ENCODE results near the gene GNE. TPM values are rescaled to one million over a fixed set of nuclear protein-coding genes. Genes with fewer than 3 reads are reported as not detected.

GNE gene
- total and polyA plus RNA-seq, 9 of the 15 experiments (the other 6 are each of a cell fraction or from before 2014, with no cell fraction given), result 5.1 to 18.6 (median 12.0) TPM

DNA sequence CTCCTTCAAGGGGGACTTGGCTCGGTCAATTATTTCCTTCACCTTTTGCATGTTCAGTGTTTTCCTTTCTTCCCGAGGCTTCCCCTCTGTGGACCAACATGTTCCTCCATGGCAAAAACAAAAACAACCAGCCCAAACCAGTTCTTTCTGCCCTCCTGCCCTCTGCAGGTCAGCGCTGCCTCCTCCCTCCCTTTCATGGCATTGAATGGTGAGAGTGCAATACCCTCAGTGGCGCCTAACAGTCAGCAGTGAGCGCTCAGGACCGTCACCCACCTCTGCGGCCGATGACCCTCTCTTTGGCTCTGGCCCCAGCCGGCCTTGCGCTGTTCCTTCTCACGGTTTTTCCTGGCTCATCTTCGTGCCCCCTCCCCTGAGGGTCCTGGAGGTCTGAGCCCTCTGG, 34.4 kb upstream of the GNE start:
- POLR2A ChIA-PET, result no interaction called here
- FAIRE-seq, result no peak

More for the DNA sequence above, 34.4 kb upstream of the GNE start:
- Histone ChIP-seq H3K27me3 (ENCODE audit: control insufficient read depth in 2 of 2, insufficient read depth in 2 of 2, low read length in 2 of 2) (no peaks in the 10 kb centered on the region), H3K9ac (ENCODE audit: insufficient read depth in 1 of 2, low read depth in 2 of 2, low read length in 2 of 2) (no peak overlapping the region), H4K20me1 (replicated peaks; ENCODE audit: control insufficient read depth, insufficient read depth, low read length) (no peaks in the 10 kb centered on the region), H3K4me1 (replicated peaks in 1 of 2; ENCODE audit: control insufficient read depth in 2 of 2, insufficient read depth in 2 of 2, low read length in 2 of 2) (no peaks in the 10 kb centered on the region; a peak in 1 of 5 replicates), H3K4me2 (ENCODE audit: insufficient read depth, low read length) (no peak overlapping the region), H3K79me2 (ENCODE audit: control insufficient read depth, insufficient read depth, low read length) (no peaks in the 10 kb centered on the region), H3K9me1 (ENCODE audit: control insufficient read depth, insufficient read depth, low read length) (no peaks in the 10 kb centered on the region), H3K4me3 (no peak overlapping the region), H3K36me3 (ENCODE audit: control insufficient read depth, insufficient read depth, low read length) (no peaks in the 10 kb centered on the region), H3K27ac (ENCODE audit: extremely low read depth, low read depth, low read length) (no peak overlapping the region), H2AFZ (ENCODE audit: low read depth, low read length) (no peak overlapping the region), H3K9me3 (replicated peaks; ENCODE audit: control insufficient read depth, insufficient read depth, low read depth, low read length) (no peaks in the 10 kb centered on the region)
- DNase-seq (ENCODE audit: extremely low read depth in 1 of 4, low spot score in 3 of 4), result no peak
- no peak for ATAC-seq
- CTCF ChIA-PET (ENCODE audit: low intra/inter-chr PET ratio), result no interaction called here
- intact Hi-C loops (cut with micrococcal nuclease), result no loop called here
- no peak for TF ChIP-seq GABPB1 (CRISPR knock-in tag; IDR thresholded peaks at IDR 0.05)
- TF ChIP-seq, protein P1, sequence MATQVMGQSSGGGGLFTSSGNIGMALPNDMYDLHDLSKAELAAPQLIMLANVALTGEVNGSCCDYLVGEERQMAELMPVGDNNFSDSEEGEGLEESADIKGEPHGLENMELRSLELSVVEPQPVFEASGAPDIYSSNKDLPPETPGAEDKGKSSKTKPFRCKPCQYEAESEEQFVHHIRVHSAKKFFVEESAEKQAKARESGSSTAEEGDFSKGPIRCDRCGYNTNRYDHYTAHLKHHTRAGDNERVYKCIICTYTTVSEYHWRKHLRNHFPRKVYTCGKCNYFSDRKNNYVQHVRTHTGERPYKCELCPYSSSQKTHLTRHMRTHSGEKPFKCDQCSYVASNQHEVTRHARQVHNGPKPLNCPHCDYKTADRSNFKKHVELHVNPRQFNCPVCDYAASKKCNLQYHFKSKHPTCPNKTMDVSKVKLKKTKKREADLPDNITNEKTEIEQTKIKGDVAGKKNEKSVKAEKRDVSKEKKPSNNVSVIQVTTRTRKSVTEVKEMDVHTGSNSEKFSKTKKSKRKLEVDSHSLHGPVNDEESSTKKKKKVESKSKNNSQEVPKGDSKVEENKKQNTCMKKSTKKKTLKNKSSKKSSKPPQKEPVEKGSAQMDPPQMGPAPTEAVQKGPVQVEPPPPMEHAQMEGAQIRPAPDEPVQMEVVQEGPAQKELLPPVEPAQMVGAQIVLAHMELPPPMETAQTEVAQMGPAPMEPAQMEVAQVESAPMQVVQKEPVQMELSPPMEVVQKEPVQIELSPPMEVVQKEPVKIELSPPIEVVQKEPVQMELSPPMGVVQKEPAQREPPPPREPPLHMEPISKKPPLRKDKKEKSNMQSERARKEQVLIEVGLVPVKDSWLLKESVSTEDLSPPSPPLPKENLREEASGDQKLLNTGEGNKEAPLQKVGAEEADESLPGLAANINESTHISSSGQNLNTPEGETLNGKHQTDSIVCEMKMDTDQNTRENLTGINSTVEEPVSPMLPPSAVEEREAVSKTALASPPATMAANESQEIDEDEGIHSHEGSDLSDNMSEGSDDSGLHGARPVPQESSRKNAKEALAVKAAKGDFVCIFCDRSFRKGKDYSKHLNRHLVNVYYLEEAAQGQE (IDR thresholded peaks at IDR 0.05; ENCODE audit: borderline replicate concordance), result peak; percentile 29; the same call in 1 of the 2 replicates
- TF ChIP-seq, protein P1 (CRISPR knock-in tag; IDR thresholded peaks at IDR 0.05; ENCODE audit: low read depth), result no peak
- in situ Hi-C loops (cut with MboI), result no loop called here
- 46% methylated on average over 5 of the region's 12 CpGs for WGBS (ENCODE audit: insufficient coverage, low coverage, missing lambda C conversion rate)
- no TSS peak for BruUV-seq (replicated peaks)

Measured in K562 (cell line).